HG03521 (cell line): Measurements from ENCODE around the gene LGMN.

Source experiments
- ATAC-seq: cut with Tn5 transposase; IDR thresholded peaks from one replicate; pipeline ENCODE4 v1.9.1; 2021; ENCODE audit warnings: mild to moderate bottlenecking, moderate library complexity; ENCODE audit not compliant: unreplicated experiment

The LGMN gene

GRCh38 chr14:92656306-92657081, 91.9 kb downstream of the LGMN start:
- ATAC-seq = no peak

DNA sequence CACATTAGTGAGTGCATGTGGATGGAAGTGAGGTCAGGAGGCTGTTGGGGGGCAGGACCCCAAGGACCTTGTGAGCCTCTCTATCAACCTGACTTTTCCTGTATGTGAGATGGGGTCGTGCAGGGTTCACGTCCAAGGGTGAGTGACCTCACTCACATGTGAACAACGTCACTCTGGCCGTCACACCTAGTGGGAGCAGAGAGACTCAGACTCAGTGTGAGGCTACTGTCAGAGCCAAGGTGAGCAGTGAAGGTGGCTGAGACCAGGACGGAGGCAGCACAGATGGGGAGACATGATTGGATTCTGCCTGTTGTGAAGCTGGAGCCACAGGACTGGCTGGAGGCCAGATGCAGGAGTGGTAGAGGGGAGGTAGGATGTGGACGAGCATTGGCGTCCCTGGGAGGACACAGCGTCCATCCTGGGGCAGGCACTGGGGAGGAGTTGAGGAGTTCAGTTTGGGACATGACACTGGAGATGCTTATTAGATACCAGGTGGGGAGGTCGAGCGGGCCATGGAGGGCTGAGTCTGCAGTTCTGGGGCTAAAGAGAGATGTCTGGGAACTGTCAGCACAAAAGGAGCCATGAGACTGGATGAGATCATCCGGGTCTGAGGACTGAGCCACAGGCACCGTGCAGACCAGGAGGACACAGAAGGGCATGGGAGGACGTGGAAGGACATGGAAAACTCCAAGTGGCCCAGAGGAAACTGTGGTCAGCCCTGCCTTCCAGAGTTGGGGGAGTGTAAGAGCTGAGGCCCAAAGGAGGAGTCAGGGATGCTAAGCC, 92.8 kb downstream of the LGMN start:
- ATAC-seq = no peak

GRCh38 chr14:92654239-92654901, 94.1 kb downstream of the LGMN start:
- ATAC-seq = no peak
